ENCODE measurements around the gene ANKRD39. TPM values are rescaled to one million over a fixed set of nuclear protein-coding genes. Genes with fewer than 3 reads are reported as not detected.

ANKRD39 gene
- total RNA-seq, 1 experiment from 2014 or later: 19.3 TPM

DNA sequence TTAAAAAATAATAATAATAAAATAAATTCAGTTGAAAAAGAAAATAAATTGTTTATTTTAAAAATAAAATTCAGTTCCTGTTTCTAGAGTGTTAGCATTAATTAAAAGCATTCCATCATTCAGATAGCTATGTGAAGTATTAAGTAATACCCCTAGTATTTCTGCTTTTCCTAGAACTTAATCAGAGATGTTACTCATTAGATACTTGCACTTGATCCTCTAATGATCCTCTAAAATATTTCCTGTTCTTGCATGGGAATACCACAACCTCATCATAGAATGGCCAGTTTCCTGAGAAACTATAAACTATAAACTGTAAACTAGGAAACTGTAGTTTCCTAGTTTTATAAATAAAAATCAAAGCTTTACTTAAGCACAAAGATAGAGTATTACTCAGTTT is 52.8 kb downstream of the ANKRD39 start:
- Histone ChIP-seq H3K4me3 (ENCODE audit: low read depth, low read length) (no peak overlapping the region), H3K27me3 (replicated peaks; ENCODE audit: control insufficient read depth, insufficient read depth, low read length) (no peaks in the 10 kb centered on the region), H3K9me3 (no peaks in the 10 kb centered on the region), H3K36me3 (ENCODE audit: control insufficient read depth, insufficient read depth, low read length) (peaks cover 13% of the 10 kb centered on the region), H3K4me1 (no peaks in the 10 kb centered on the region)
- DNase-seq: no peak
- ChIA-PET CTCF (no interaction called here), POLR2A (no interaction called here)
- intact Hi-C loops (cut with micrococcal nuclease; ENCODE audit: unreplicated experiment): loop anchor here (5.0 kb wide), 2 partner anchors 43 to 203 kb away; partner anchors contain the start of gene CNNM4
- no peaks in the 10 kb centered on the region for H3K9me3 Mint-ChIP-seq (ENCODE audit: unreplicated experiment)
- no peaks in the 10 kb centered on the region for H3K27me3 Mint-ChIP-seq (ENCODE audit: insufficient read depth, unreplicated experiment)
- TF ChIP-seq, protein P1, sequence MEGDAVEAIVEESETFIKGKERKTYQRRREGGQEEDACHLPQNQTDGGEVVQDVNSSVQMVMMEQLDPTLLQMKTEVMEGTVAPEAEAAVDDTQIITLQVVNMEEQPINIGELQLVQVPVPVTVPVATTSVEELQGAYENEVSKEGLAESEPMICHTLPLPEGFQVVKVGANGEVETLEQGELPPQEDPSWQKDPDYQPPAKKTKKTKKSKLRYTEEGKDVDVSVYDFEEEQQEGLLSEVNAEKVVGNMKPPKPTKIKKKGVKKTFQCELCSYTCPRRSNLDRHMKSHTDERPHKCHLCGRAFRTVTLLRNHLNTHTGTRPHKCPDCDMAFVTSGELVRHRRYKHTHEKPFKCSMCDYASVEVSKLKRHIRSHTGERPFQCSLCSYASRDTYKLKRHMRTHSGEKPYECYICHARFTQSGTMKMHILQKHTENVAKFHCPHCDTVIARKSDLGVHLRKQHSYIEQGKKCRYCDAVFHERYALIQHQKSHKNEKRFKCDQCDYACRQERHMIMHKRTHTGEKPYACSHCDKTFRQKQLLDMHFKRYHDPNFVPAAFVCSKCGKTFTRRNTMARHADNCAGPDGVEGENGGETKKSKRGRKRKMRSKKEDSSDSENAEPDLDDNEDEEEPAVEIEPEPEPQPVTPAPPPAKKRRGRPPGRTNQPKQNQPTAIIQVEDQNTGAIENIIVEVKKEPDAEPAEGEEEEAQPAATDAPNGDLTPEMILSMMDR (IDR thresholded peaks at IDR 0.05; ENCODE audit: insufficient read depth in 1 of 2, low read depth in 1 of 2, low read length in 1 of 2, severe bottlenecking in 1 of 2, unreplicated experiment in 1 of 2): no peak
- peaks cover 6% of the 10 kb centered on the region for H3K4me1 Mint-ChIP-seq (ENCODE audit: low read depth, unreplicated experiment)
- no TSS peak for BruUV-seq (replicated peaks)
- H3K36me3 Mint-ChIP-seq (ENCODE audit: insufficient read depth, unreplicated experiment): no peaks in the 10 kb centered on the region
- no peak overlapping the region for H3K4me3 Mint-ChIP-seq (ENCODE audit: unreplicated experiment)
- no peak overlapping the region for H3K27ac Mint-ChIP-seq (ENCODE audit: unreplicated experiment)

DNA sequence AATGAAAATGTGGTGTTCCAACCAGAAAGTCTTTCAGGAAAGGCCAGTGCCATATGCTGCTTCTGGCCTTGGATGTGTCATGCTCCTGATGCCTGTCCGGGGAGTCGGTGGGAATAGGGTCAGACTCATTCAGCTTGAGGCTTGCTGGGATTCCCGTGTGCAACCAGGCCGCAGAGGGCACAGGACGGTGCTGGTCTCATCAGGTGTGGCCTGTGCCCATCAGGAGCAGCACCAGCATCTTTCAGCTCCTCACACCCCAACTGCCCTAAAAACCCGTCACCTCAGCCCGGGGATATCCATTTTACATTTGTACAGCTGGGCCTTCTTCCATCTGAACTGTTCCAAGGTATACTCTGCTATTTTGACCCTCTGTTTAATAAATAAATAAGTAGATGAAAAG is 55.1 kb downstream of the ANKRD39 start:
- H3K27me3 Mint-ChIP-seq (ENCODE audit: insufficient read depth, unreplicated experiment): no peaks in the 10 kb centered on the region
- H3K4me3 Mint-ChIP-seq (ENCODE audit: unreplicated experiment): no peak overlapping the region
- BruUV-seq (replicated peaks): no TSS peak
- TF ChIP-seq, protein P1 (IDR thresholded peaks at IDR 0.05; ENCODE audit: insufficient read depth in 1 of 2, low read depth in 1 of 2, low read length in 1 of 2, severe bottlenecking in 1 of 2, unreplicated experiment in 1 of 2): no peak
- H3K27me3 ChIP-seq (replicated peaks; ENCODE audit: control insufficient read depth, insufficient read depth, low read length): no peaks in the 10 kb centered on the region
- H3K9me3 Mint-ChIP-seq (ENCODE audit: unreplicated experiment): no peaks in the 10 kb centered on the region
- H3K4me1 Mint-ChIP-seq (ENCODE audit: low read depth, unreplicated experiment): peaks cover 6% of the 10 kb centered on the region
- intact Hi-C loops (cut with micrococcal nuclease; ENCODE audit: unreplicated experiment): loop anchor here (5.0 kb wide), 2 partner anchors 40 to 200 kb away; partner anchors contain the start of gene CNNM4
- CTCF ChIA-PET: no interaction called here
- H3K4me1 ChIP-seq: no peaks in the 10 kb centered on the region
- no peaks in the 10 kb centered on the region for H3K9me3 ChIP-seq
- H3K27ac Mint-ChIP-seq (ENCODE audit: unreplicated experiment): no peak overlapping the region
- no peak for DNase-seq
- H3K36me3 Mint-ChIP-seq (ENCODE audit: insufficient read depth, unreplicated experiment): no peaks in the 10 kb centered on the region
- H3K4me3 ChIP-seq (ENCODE audit: low read depth, low read length): no peak overlapping the region
- POLR2A ChIA-PET: no interaction called here
- peaks cover 10% of the 10 kb centered on the region for H3K36me3 ChIP-seq (ENCODE audit: control insufficient read depth, insufficient read depth, low read length)

DNA sequence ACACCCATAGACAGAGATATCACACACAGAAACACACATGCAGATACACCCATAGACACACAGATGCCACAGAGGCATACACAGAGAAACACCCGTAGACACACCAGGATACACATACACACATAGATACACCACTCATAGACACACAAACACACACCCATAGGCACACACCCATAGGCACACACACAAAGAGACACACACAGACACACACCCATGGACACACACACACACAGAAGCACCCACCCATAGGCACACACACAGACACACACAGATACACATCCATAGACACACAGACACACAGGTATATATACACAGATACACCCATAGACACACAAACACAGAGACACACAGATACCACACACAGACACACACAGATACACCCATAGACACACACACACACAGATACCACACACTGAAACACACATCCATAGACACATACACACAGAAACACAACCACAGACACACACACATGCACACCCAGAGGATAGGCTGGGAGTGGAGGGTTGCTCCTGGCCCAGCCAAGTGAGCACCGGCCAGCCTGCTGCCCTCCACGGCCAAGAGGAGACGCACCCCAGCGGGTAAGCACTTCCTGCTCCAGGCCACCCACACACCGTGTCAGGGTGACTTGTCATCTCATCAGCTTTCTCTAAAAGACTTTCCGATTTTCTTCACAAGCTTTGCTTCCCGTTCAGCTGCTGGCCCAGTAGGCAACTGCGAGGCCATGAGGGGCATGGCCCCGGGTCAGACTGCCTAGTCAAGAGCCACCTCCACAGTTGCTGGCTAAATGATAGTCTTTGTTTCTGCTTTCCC is 55.8 kb downstream of the ANKRD39 start:
- intact Hi-C loops (cut with micrococcal nuclease; ENCODE audit: unreplicated experiment): loop anchor here (5.0 kb wide), 2 partner anchors 40 to 200 kb away; partner anchors contain the start of gene CNNM4
- DNase-seq: no peak
- TF ChIP-seq, protein P1 (IDR thresholded peaks at IDR 0.05; ENCODE audit: insufficient read depth in 1 of 2, low read depth in 1 of 2, low read length in 1 of 2, severe bottlenecking in 1 of 2, unreplicated experiment in 1 of 2): no peak
- Mint-ChIP-seq H3K36me3 (ENCODE audit: insufficient read depth, unreplicated experiment) (no peaks in the 10 kb centered on the region), H3K4me1 (ENCODE audit: low read depth, unreplicated experiment) (peaks cover 6% of the 10 kb centered on the region), H3K27ac (ENCODE audit: unreplicated experiment) (no peak overlapping the region), H3K27me3 (ENCODE audit: insufficient read depth, unreplicated experiment) (no peaks in the 10 kb centered on the region), H3K9me3 (ENCODE audit: unreplicated experiment) (no peaks in the 10 kb centered on the region), H3K4me3 (ENCODE audit: unreplicated experiment) (no peak overlapping the region)
- Histone ChIP-seq H3K9me3 (no peaks in the 10 kb centered on the region), H3K27me3 (replicated peaks; ENCODE audit: control insufficient read depth, insufficient read depth, low read length) (no peaks in the 10 kb centered on the region), H3K4me1 (no peaks in the 10 kb centered on the region), H3K36me3 (ENCODE audit: control insufficient read depth, insufficient read depth, low read length) (peaks cover 10% of the 10 kb centered on the region), H3K4me3 (ENCODE audit: low read depth, low read length) (no peak overlapping the region)
- ChIA-PET POLR2A (no interaction called here), CTCF (no interaction called here)
- TSS peak; percentile 39 for BruUV-seq (replicated peaks)
